Parathyroid adenoma (tissue), 2 donors: ENCODE data around the gene ZIM2.

Experiments
- H2AFZ ChIP-seq: fragments of 300-600 bp; sonication (generic); one replicate; pipeline ENCODE4 v1.7.0; 2017; ENCODE audit warnings: antibody characterized with exemption, mild to moderate bottlenecking
- H3K27ac ChIP-seq: fragments of 300-600 bp; sonication (generic); one replicate; pipeline ENCODE4 v1.7.0; 2017
- H3K27me3 ChIP-seq: fragments of 300-600 bp; sonication (generic); one replicate; pipeline ENCODE4 v1.7.0; 2017; ENCODE audit warnings: low read length; ENCODE audit not compliant: control insufficient read depth, insufficient read depth
- H3K36me3 ChIP-seq: fragments of 300-600 bp; sonication (generic); one replicate; pipeline ENCODE4 v1.7.0; 2017; ENCODE audit warnings: low read length; ENCODE audit not compliant: control insufficient read depth, insufficient read depth
- H3K4me1 ChIP-seq: fragments of 300-600 bp; sonication (generic); one replicate; pipeline ENCODE4 v1.7.0; 2017; ENCODE audit warnings: control low read depth
- H3K4me2 ChIP-seq: fragments of 300-600 bp; sonication (generic); one replicate; pipeline ENCODE4 v1.7.0; 2017; ENCODE audit warnings: low read length
- H3K4me3 ChIP-seq: fragments of 300-600 bp; sonication (generic); one replicate; pipeline ENCODE4 v1.7.0; 2017; ENCODE audit warnings: low read depth, low read length
- H3K79me2 ChIP-seq: fragments of 300-600 bp; sonication (generic); one replicate; pipeline ENCODE4 v1.7.0; 2017; ENCODE audit warnings: control low read depth
- H3K9ac ChIP-seq: fragments of 300-600 bp; sonication (generic); one replicate; pipeline ENCODE4 v1.7.0; 2017; ENCODE audit warnings: mild to moderate bottlenecking
- H3K9me3 ChIP-seq: fragments of 300-600 bp; sonication (generic); one replicate; pipeline ENCODE4 v1.7.0; 2017; ENCODE audit warnings: low read length; ENCODE audit not compliant: control insufficient read depth
- CTCF ChIP-seq: fragments of 300-600 bp; sonication (generic); IDR thresholded peaks from one replicate; pipeline ENCODE4 v1.7.0; 2017; ENCODE audit warnings: antibody characterized with exemption, mild to moderate bottlenecking
- donor health status: primary hyperparathyroidism.

The ZIM2 gene

GRCh38 chr19:56841193-56841543, 642 bp upstream of the ZIM2 start:
- peak overlapping the region; percentile 82 for H2AFZ ChIP-seq
- H3K36me3 ChIP-seq: no peaks in the 10 kb centered on the region
- no peaks in the 10 kb centered on the region for H3K79me2 ChIP-seq
- peak overlapping the region; percentile 78 for H3K4me2 ChIP-seq
- no peaks in the 10 kb centered on the region for H3K9me3 ChIP-seq
- peak overlapping the region; percentile 58 for H3K4me3 ChIP-seq
- no peaks in the 10 kb centered on the region for H3K4me1 ChIP-seq
- H3K27me3 ChIP-seq: no peaks in the 10 kb centered on the region
- H3K9ac ChIP-seq: no peak overlapping the region
- H3K27ac ChIP-seq: peak overlapping the region; percentile 84
- no peak for TF ChIP-seq CTCF

GRCh38 chr19:56839652-56840450, 675 bp downstream of the ZIM2 start:
- Histone ChIP-seq H3K4me2 (peak overlapping the region; percentile 78), H3K9me3 (no peaks in the 10 kb centered on the region), H3K79me2 (no peaks in the 10 kb centered on the region), H3K4me1 (no peaks in the 10 kb centered on the region), H3K27me3 (no peaks in the 10 kb centered on the region), H3K4me3 (peak overlapping the region; percentile 58), H3K9ac (peak overlapping the region; percentile 35), H3K27ac (peak overlapping the region; percentile 84), H2AFZ (peak overlapping the region; percentile 82), H3K36me3 (no peaks in the 10 kb centered on the region)
- no peak for TF ChIP-seq CTCF

GRCh38 chr19:56838909-56839651, 1.4 kb downstream of the ZIM2 start:
- Histone ChIP-seq H3K4me2 (no peak overlapping the region), H3K27ac (peak overlapping the region; percentile 95), H3K4me3 (peak overlapping the region; percentile 67), H3K79me2 (no peaks in the 10 kb centered on the region), H2AFZ (no peak overlapping the region), H3K36me3 (no peaks in the 10 kb centered on the region), H3K9ac (no peak overlapping the region), H3K9me3 (no peaks in the 10 kb centered on the region), H3K27me3 (no peaks in the 10 kb centered on the region), H3K4me1 (no peaks in the 10 kb centered on the region)
- no peak for TF ChIP-seq CTCF

GRCh38 chr19:56838024-56838908, 2.3 kb downstream of the ZIM2 start:
- Histone ChIP-seq H3K4me2 (peak overlapping the region; percentile 74), H3K4me1 (no peaks in the 10 kb centered on the region), H3K79me2 (no peaks in the 10 kb centered on the region), H3K9me3 (no peaks in the 10 kb centered on the region), H3K27me3 (no peaks in the 10 kb centered on the region), H3K36me3 (no peaks in the 10 kb centered on the region), H3K4me3 (peak overlapping the region; percentile 67), H3K9ac (no peak overlapping the region), H2AFZ (peak overlapping the region; percentile 81), H3K27ac (peak overlapping the region; percentile 95)
- peak; percentile 78 for TF ChIP-seq CTCF
